IMR-90 (cell line): ENCODE measurements around the gene RPRML. TPM values are rescaled to one million over a fixed set of nuclear protein-coding genes. Genes with fewer than 3 reads are reported as not detected.

ENCODE experiments used
- ATAC-seq: fragments of 200-7000 bp; cut with Tn5 transposase; 2 replicates; pipeline ENCODE4 v1.9.1; 2020; ENCODE audit warnings: low read depth, mild to moderate bottlenecking, moderate library complexity
- BruUV-seq: library from RNA; stranded (reverse); fragments of 400-500 nt; replicated peaks from 2 replicates; lab custom pipeline; 2021; lab: Mats Ljungman, UMichigan
- CTCF ChIA-PET: fragments of 300-600 bp; formaldehyde crosslinking; extraction: SDS; loops from one replicate; lab custom pipeline; 2021; ENCODE audit warnings: antibody characterized with exemption; lab: Yijun Ruan, JAX
- POLR2A ChIA-PET: fragments of 300-600 bp; sonication (Branson Sonifier 250); formaldehyde crosslinking; loops from one replicate; lab custom pipeline; 2022; ENCODE audit warnings: antibody characterized with exemption; ENCODE audit not compliant: unreplicated experiment; lab: Charles Lee
- DNase-seq: peaks from one replicate; pipeline ENCODE4 v3.0.0; 2013
- H2AFZ ChIP-seq: replicated peaks from 2 replicates; pipeline ENCODE3; 2013; ENCODE audit warnings: low read length, mild to moderate bottlenecking; ENCODE audit not compliant: poor library complexity
- H2AK5ac ChIP-seq: 2 replicates; pipeline ENCODE4 v1.6.1; 2013; ENCODE audit warnings: low read depth, low read length, inconsistent platforms
- H2AK9ac ChIP-seq: replicated peaks from 2 replicates; pipeline ENCODE3; 2013; ENCODE audit warnings: mild to moderate bottlenecking, low read depth, low read length, moderate library complexity; ENCODE audit not compliant: poor library complexity
- H2BK120ac ChIP-seq: 2 replicates; pipeline ENCODE4 v1.6.1; 2013; ENCODE audit warnings: low read depth, low read length, inconsistent platforms
- H2BK15ac ChIP-seq: 3 replicates; pipeline ENCODE4 v1.6.1; 2013; ENCODE audit warnings: low read depth, low read length, inconsistent platforms
- H2BK20ac ChIP-seq: 2 replicates; pipeline ENCODE4 v1.6.1; 2013; ENCODE audit warnings: low read depth, mild to moderate bottlenecking, inconsistent platforms, low read length, moderate library complexity
- H2BK5ac ChIP-seq: 2 replicates; pipeline ENCODE4 v1.6.1; 2013; ENCODE audit warnings: mild to moderate bottlenecking, low read depth, low read length, inconsistent platforms; ENCODE audit not compliant: poor library complexity, severe bottlenecking
- H3K14ac ChIP-seq: replicated peaks from 2 replicates; pipeline ENCODE4 v1.6.1; 2013; ENCODE audit warnings: low read depth, low read length, inconsistent platforms
- H3K18ac ChIP-seq: 2 replicates; pipeline ENCODE4 v1.6.1; 2013; ENCODE audit warnings: low read depth, low read length, control low read depth
- H3K23ac ChIP-seq: 2 replicates; pipeline ENCODE4 v1.6.1; 2013; ENCODE audit warnings: low read depth, low read length, inconsistent platforms
- H3K27ac ChIP-seq: 2 replicates; pipeline ENCODE4 v1.5.1; 2013; ENCODE audit warnings: mild to moderate bottlenecking, control low read depth, low read length; ENCODE audit not compliant: insufficient read depth
- H3K27me3 ChIP-seq: 2 replicates; pipeline ENCODE4 v1.6.1; 2013; ENCODE audit warnings: low read length; ENCODE audit not compliant: control insufficient read depth, insufficient read depth
- H3K36me3 ChIP-seq: 2 replicates; pipeline ENCODE4 v1.6.1; 2013; ENCODE audit warnings: low read length, mixed read lengths; ENCODE audit not compliant: control insufficient read depth, insufficient read depth
- H3K4ac ChIP-seq: 2 replicates; pipeline ENCODE4 v1.6.1; 2013; ENCODE audit warnings: low read depth, low read length, inconsistent platforms
- H3K4me1 ChIP-seq: 2 replicates; pipeline ENCODE4 v1.6.1; 2013; ENCODE audit warnings: low read length, mixed read lengths; ENCODE audit not compliant: control insufficient read depth, insufficient read depth
- H3K4me2 ChIP-seq: 2 replicates; pipeline ENCODE4 v1.6.1; 2013; ENCODE audit warnings: low read depth, mild to moderate bottlenecking, control low read depth, low read length, moderate library complexity
- H3K4me3 ChIP-seq: 2 replicates; pipeline ENCODE4 v1.5.1; 2013; ENCODE audit warnings: low read depth, mild to moderate bottlenecking, control low read depth, low read length, moderate library complexity; ENCODE audit not compliant: insufficient read depth
- H3K56ac ChIP-seq: 2 replicates; pipeline ENCODE4 v1.6.1; 2013; ENCODE audit warnings: low read length, inconsistent platforms; ENCODE audit not compliant: insufficient read depth; ENCODE audit errors: extremely low read depth
- H3K79me1 ChIP-seq, 2 experiments: 2 replicates each; pipeline ENCODE4 v1.6.1; 2013; ENCODE audit warnings: low read length in 2 of 2, inconsistent platforms in 1 of 2, low read depth in 1 of 2
- H3K9ac ChIP-seq: 2 replicates; pipeline ENCODE4 v1.6.1; 2013; ENCODE audit warnings: low read depth, low read length, control low read depth
- H3K9me1 ChIP-seq: 2 replicates; pipeline ENCODE4 v1.6.1; 2013; ENCODE audit warnings: low read length, inconsistent platforms; ENCODE audit not compliant: insufficient read depth
- H3K9me3 ChIP-seq: 2 replicates; pipeline ENCODE4 v1.6.1; 2013; ENCODE audit warnings: low read length; ENCODE audit not compliant: control insufficient read depth, insufficient read depth
- H4K20me1 ChIP-seq: 2 replicates; pipeline ENCODE4 v1.6.1; 2013; ENCODE audit warnings: low read length, inconsistent platforms; ENCODE audit not compliant: insufficient read depth
- H4K5ac ChIP-seq: 2 replicates; pipeline ENCODE4 v1.6.1; 2013; ENCODE audit warnings: mild to moderate bottlenecking, low read depth, low read length, control low read depth
- H4K8ac ChIP-seq, 2 experiments: 2 replicates each; pipeline ENCODE4 v1.6.1; 2013; ENCODE audit warnings: low read depth in 2 of 2, low read length in 2 of 2, control low read depth in 1 of 2, inconsistent platforms in 1 of 2
- H4K91ac ChIP-seq: 2 replicates; pipeline ENCODE4 v1.6.1; 2013; ENCODE audit warnings: low read depth, low read length, inconsistent platforms; ENCODE audit not compliant: insufficient read depth
- BHLHE40 ChIP-seq: fragments of 150-350 bp; IDR thresholded peaks from 2 replicates; pipeline ENCODE4 v1.6.1; 2016; ENCODE audit warnings: mild to moderate bottlenecking, low read depth, low read length
- CEBPB ChIP-seq: IDR thresholded peaks from 2 replicates; pipeline ENCODE4 v1.6.1; 2012; ENCODE audit warnings: low read depth, low read length, improper control_type of control experiment
- CHD1 ChIP-seq: IDR thresholded peaks from 2 replicates; pipeline ENCODE4 v1.6.1; 2012; ENCODE audit warnings: low read depth, low read length, improper control_type of control experiment
- CTCF ChIP-seq: conservative IDR thresholded peaks from 2 replicates; pipeline ENCODE4 v1.5.1; 2012; ENCODE audit warnings: mild to moderate bottlenecking, low read depth, low read length, improper control_type of control experiment
- ELK1 ChIP-seq: fragments of 150-350 bp; IDR thresholded peaks from 2 replicates; pipeline ENCODE4 v1.6.1; 2016; ENCODE audit warnings: low read depth, mild to moderate bottlenecking, low read length, moderate library complexity, borderline replicate concordance
- FOS ChIP-seq: fragments of 150-350 bp; IDR thresholded peaks from 2 replicates; pipeline ENCODE4 v1.6.1; 2016; ENCODE audit warnings: low read depth, low read length
- MAFK ChIP-seq: IDR thresholded peaks from 2 replicates; pipeline ENCODE4 v1.6.1; 2012; ENCODE audit warnings: low read depth, low read length, improper control_type of control experiment
- MAZ ChIP-seq: IDR thresholded peaks from 2 replicates; pipeline ENCODE4 v1.6.1; 2012; ENCODE audit warnings: low read depth, mild to moderate bottlenecking, low read length, improper control_type of control experiment, moderate library complexity, borderline replicate concordance
- MXI1 ChIP-seq: IDR thresholded peaks from 2 replicates; pipeline ENCODE4 v1.6.1; 2012; ENCODE audit warnings: low read depth, mild to moderate bottlenecking, low read length, moderate library complexity, borderline replicate concordance
- NFE2L2 ChIP-seq: fragments of 150-350 bp; IDR thresholded peaks from 2 replicates; pipeline ENCODE4 v1.6.1; 2016; ENCODE audit warnings: low read depth, mild to moderate bottlenecking, low read length
- POLR2A ChIP-seq: IDR thresholded peaks from 2 replicates; pipeline ENCODE4 v1.6.1; 2012; ENCODE audit warnings: mild to moderate bottlenecking, low read depth, low read length
- RAD21 ChIP-seq: IDR thresholded peaks from 2 replicates; pipeline ENCODE4 v1.6.1; 2012; ENCODE audit warnings: low read length, improper control_type of control experiment
- RCOR1 ChIP-seq: IDR thresholded peaks from 2 replicates; pipeline ENCODE4 v1.6.1; 2012; ENCODE audit warnings: mild to moderate bottlenecking, low read length, improper control_type of control experiment; ENCODE audit not compliant: insufficient replicate concordance
- RFX5 ChIP-seq: IDR thresholded peaks from 2 replicates; pipeline ENCODE4 v1.8.0; 2012; ENCODE audit warnings: low read depth, mild to moderate bottlenecking, low read length, moderate library complexity
- SMC3 ChIP-seq: fragments of 150-350 bp; IDR thresholded peaks from 2 replicates; pipeline ENCODE4 v1.6.1; 2016; ENCODE audit warnings: low read depth, mild to moderate bottlenecking, antibody characterized with exemption, low read length, moderate library complexity
- USF2 ChIP-seq: fragments of 150-350 bp; IDR thresholded peaks from 2 replicates; pipeline ENCODE4 v1.6.1; 2017; ENCODE audit warnings: mild to moderate bottlenecking, antibody characterized with exemption, low read length, low read depth
- WGBS, 2 experiments: methylation state at CpG; one replicate each; pipeline versions ENCODE4 v1.1.5 to v1.1.7; 2013; ENCODE audit warnings: missing lambda C conversion rate in 2 of 2; ENCODE audit not compliant: insufficient read length in 1 of 2; ENCODE audit errors: extremely low coverage in 2 of 2; 5-methylcytosine and 5-hydroxymethylcytosine counted together
- dilution Hi-C: fragments of 300-500 bp; cut with HindIII; formaldehyde crosslinking; loops from one replicate; pipeline ENCODE4 v1.14.3; 2018; ENCODE audit warnings: low sequenced_read_pairs; ENCODE audit not compliant: unreplicated experiment
- in situ Hi-C: fragments of 300-500 bp; cut with MboI; formaldehyde crosslinking; loops from 3 replicates; pipeline ENCODE4 v1.14.3; 2019; ENCODE audit warnings: low sequenced_read_pairs, inconsistent platforms, mixed read lengths
- intact Hi-C: fragments of 100-400 bp; cut with micrococcal nuclease; formaldehyde crosslinking; loops from 2 replicates; pipeline ENCODE4 v1.10.0; 2022
- polyA plus RNA-seq, 3 experiments: library from polyadenylated mRNA; depleted of rRNA; stranded (reverse); fragments of >200 nt; gene quantifications; 2 replicates each; pipeline ENCODE4 v1.2.3, GENCODE V29; 2012; ENCODE audit warnings: low replicate concordance in 1 of 3
- total RNA-seq: library from RNA; depleted of rRNA; stranded (reverse); fragments of >200 nt; gene quantifications from 2 replicates; pipeline ENCODE4 v1.2.3, GENCODE V29; 2012

Gene RPRML
- total and polyA plus RNA-seq, 2 of the 4 experiments (the other 2 are of a cell fraction): not detected

- H3K36me3 ChIP-seq: no peaks in the 10 kb centered on the region
- H2AK9ac ChIP-seq: peak overlapping the region; percentile 31
- H2AK5ac ChIP-seq: no peak overlapping the region
- H3K79me1 ChIP-seq: no peaks in the 10 kb centered on the region
- DNase-seq (no peak), ATAC-seq (no peak)
- no peaks in the 10 kb centered on the region for H3K9me3 ChIP-seq
- H2BK15ac ChIP-seq: no peak overlapping the region
- H3K18ac ChIP-seq: no peak overlapping the region
- H3K27ac ChIP-seq: no peak overlapping the region
- ChIA-PET CTCF (interaction anchor here (0.6 kb wide), 1 partner anchor 89 kb away, joined by 3 read pairs; no protein-coding TSS in a partner anchor), POLR2A (no interaction called here)
- intact Hi-C loops (no loop called here), dilution Hi-C loops (no loop called here), in situ Hi-C loops (no loop called here)
- BruUV-seq: no TSS peak
- no peak overlapping the region for H2BK120ac ChIP-seq
- H3K23ac ChIP-seq: no peak overlapping the region
- H2BK5ac ChIP-seq: no peak overlapping the region
- H3K27me3 ChIP-seq: peaks cover 51% of the 10 kb centered on the region
- no peak overlapping the region for H3K14ac ChIP-seq
- no peaks in the 10 kb centered on the region for H3K9me1 ChIP-seq
- H3K4me2 ChIP-seq: no peak overlapping the region
- H4K5ac ChIP-seq: no peak overlapping the region
- no peak overlapping the region for H3K56ac ChIP-seq
- H3K4me1 ChIP-seq: peaks cover 3% of the 10 kb centered on the region
- H3K9ac ChIP-seq: no peak overlapping the region
- H4K91ac ChIP-seq: no peak overlapping the region
- no peak overlapping the region for H2AFZ ChIP-seq
- no peak overlapping the region for H2BK20ac ChIP-seq
- H4K8ac ChIP-seq: no peak overlapping the region
- H3K4me3 ChIP-seq: no peak overlapping the region
- TF ChIP-seq MAZ (no peak), RCOR1 (no peak), RFX5 (no peak), USF2 (no peak), MXI1 (no peak), SMC3 (no peak), BHLHE40 (no peak), CHD1 (no peak), FOS (no peak), MAFK (no peak), ELK1 (no peak), CTCF (no peak), NFE2L2 (no peak), POLR2A (no peak), RAD21 (no peak), CEBPB (no peak)
- no peak overlapping the region for H3K4ac ChIP-seq
- WGBS, 2 experiments: 80% methylated on average over 1 of the region's 11 CpGs; no CpG with 5 or more reads in 1 of the 2 experiments
- H4K20me1 ChIP-seq: no peaks in the 10 kb centered on the region
These were observed 5.0 kb downstream of the RPRML start for GRCh38 chr17:46974086-46974485.
